ENCODE measurements around the gene TMEM91.

TMEM91 gene

DNA sequence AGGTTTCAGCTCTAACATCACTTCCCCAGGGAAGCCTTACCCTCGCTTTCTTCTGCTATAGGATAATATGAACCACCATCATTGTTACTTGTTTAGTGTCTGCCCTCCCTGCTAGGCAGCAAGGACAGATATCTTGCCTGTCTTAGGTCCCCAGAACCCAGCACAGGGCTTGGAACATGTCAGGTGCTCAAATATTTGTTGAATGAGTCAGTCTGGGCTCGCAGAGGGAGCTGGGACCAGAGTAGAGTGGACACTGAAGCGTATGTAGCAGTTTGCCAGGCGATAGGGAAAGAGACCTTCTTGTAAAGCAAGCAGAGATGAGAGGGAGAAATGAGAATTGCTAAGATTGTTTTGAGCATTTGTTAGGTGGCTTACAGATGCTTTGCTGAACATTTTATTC, 33.0 kb downstream of the TMEM91 start:
- H3K4me3 ChIP-seq (ENCODE audit: control insufficient read depth, low read depth, low read length) = no peak overlapping the region
- peak; percentile 20 for DNase-seq (ENCODE audit: low read depth)
- TF ChIP-seq CTCF (conservative IDR thresholded peaks at IDR 0.05; ENCODE audit: control insufficient read depth, insufficient read depth, low read depth, low read length) = no peak

DNA sequence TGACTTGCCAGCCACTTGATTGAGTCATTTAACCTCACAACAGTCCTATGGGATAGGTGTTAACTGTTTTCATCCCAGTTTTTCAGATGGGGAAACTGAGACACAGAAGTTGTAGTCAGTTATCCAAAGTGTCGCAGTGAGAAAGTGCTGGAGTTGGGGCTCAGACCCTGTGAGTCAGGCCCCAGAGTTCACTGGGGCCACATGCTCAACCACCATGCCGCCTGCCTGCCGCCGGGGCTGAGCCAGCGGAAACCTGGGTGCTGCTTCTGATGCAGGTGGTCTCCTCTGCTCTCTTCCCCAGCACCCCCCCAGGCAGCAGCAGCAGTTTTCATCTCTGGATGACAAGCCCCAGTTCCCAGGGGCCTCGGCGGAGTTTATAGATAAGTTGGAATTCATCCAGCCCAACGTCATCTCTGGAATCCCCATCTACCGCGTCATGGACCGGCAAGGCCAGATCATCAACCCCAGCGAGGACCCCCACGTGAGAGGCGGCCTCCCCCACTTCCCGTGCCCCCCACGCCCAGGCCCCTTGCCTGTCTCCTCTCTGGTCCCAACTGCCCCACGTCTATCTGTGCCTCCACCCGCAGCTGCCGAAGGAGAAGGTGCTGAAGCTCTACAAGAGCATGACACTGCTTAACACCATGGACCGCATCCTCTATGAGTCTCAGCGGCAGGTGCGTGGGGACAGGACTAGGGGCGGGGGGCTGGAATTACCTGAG, 34.2 kb downstream of the TMEM91 start:
- DNase-seq (ENCODE audit: low read depth) = no peak
- no peak overlapping the region for H3K4me3 ChIP-seq (ENCODE audit: control insufficient read depth, low read depth, low read length)
- TF ChIP-seq CTCF (conservative IDR thresholded peaks at IDR 0.05; ENCODE audit: control insufficient read depth, insufficient read depth, low read depth, low read length) = no peak

GRCh38 chr19:41411100-41411967, 35.0 kb downstream of the TMEM91 start:
- no peak for TF ChIP-seq CTCF (conservative IDR thresholded peaks at IDR 0.05; ENCODE audit: control insufficient read depth, insufficient read depth, low read depth, low read length)
- H3K4me3 ChIP-seq (ENCODE audit: control insufficient read depth, low read depth, low read length) = no peak overlapping the region
- DNase-seq (ENCODE audit: low read depth) = no peak

DNA sequence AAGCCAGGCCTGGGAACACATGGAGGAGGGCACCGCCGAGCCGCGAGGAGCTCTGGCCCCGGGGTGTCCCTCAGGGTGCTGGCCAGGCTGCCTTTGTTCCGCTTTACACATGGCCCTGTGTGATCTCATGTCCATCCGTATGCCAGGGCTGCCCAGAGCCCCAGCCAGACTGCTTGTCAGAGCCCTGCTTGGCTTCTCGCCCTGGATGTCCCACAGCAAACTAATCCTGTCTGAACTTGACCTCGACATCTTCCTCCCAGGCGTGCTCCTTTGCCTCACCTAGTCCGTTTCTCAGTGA, 35.6 kb downstream of the TMEM91 start:
- DNase-seq (ENCODE audit: low read depth) = no peak
- H3K4me3 ChIP-seq (ENCODE audit: control insufficient read depth, low read depth, low read length) = no peak overlapping the region
- TF ChIP-seq CTCF (conservative IDR thresholded peaks at IDR 0.05; ENCODE audit: control insufficient read depth, insufficient read depth, low read depth, low read length) = no peak

GRCh38 chr19:41412953-41413352, 36.6 kb downstream of the TMEM91 start:
- no peak for TF ChIP-seq CTCF (conservative IDR thresholded peaks at IDR 0.05; ENCODE audit: control insufficient read depth, insufficient read depth, low read depth, low read length)
- no peak overlapping the region for H3K4me3 ChIP-seq (ENCODE audit: control insufficient read depth, low read depth, low read length)
- no peak for DNase-seq (ENCODE audit: low read depth)

GRCh38 chr19:41413947-41414346, 37.6 kb downstream of the TMEM91 start:
- no peak for TF ChIP-seq CTCF (conservative IDR thresholded peaks at IDR 0.05; ENCODE audit: control insufficient read depth, insufficient read depth, low read depth, low read length)
- H3K4me3 ChIP-seq (ENCODE audit: control insufficient read depth, low read depth, low read length) = no peak overlapping the region
- DNase-seq (ENCODE audit: low read depth) = no peak

All from fibroblast of mammary gland (primary cell).